Lower lobe of right lung (tissue), 2 donors: Measurements from ENCODE around the gene BLID. TPM values are rescaled to one million over a fixed set of nuclear protein-coding genes. Genes with fewer than 3 reads are reported as not detected.

Experiments
- ATAC-seq, 2 donors: fragments of 200-7000 bp; cut with Tn5 transposase; one replicate each; pipeline ENCODE4 v1.9.1; 2020 to 2022; ENCODE audit warnings: mild to moderate bottlenecking in 2 of 2, moderate library complexity in 2 of 2
- DNase-seq: peaks from one replicate; pipeline ENCODE4 v3.0.0-alpha.2; 2020
- H3K27ac ChIP-seq: fragments of 200-600 bp; one replicate; pipeline ENCODE4 v1.8.0; 2022
- H3K27me3 ChIP-seq: fragments of 200-600 bp; one replicate; pipeline ENCODE4 v1.8.0; 2022; ENCODE audit warnings: low read depth
- H3K36me3 ChIP-seq: fragments of 200-600 bp; one replicate; pipeline ENCODE4 v1.8.0; 2022; ENCODE audit warnings: mild to moderate bottlenecking
- H3K4me1 ChIP-seq: fragments of 200-600 bp; one replicate; pipeline ENCODE4 v1.8.0; 2022
- H3K4me3 ChIP-seq: fragments of 200-600 bp; one replicate; pipeline ENCODE4 v1.8.0; 2022; ENCODE audit warnings: mild to moderate bottlenecking
- H3K9me3 ChIP-seq: fragments of 200-600 bp; one replicate; pipeline ENCODE4 v1.8.0; 2022
- CTCF ChIP-seq: fragments of 200-600 bp; IDR thresholded peaks from one replicate; pipeline ENCODE4 v1.8.0; 2022; ENCODE audit warnings: antibody characterized with exemption, mild to moderate bottlenecking
- intact Hi-C: fragments of 100-400 bp; cut with DNase I; formaldehyde crosslinking; loops from one replicate; pipeline ENCODE4 v1.11.0; 2022
- total RNA-seq: library from RNA; stranded (reverse); fragmentation: NEBNext Ultra II Directional; extraction: Animal tissue kit (Norgen Biotek cat#: 25700); gene quantifications from one replicate; pipeline ENCODE4 v1.2.1, GENCODE V29; 2021
- donor health status: DM: no; HTN: yes; CAD: no; lungs with severe emphysema.

The BLID gene
- total RNA-seq, 1 donor from 2014 or later: 0.62 TPM

- no peaks in the 10 kb centered on the region for H3K27me3 ChIP-seq
- no peaks in the 10 kb centered on the region for H3K36me3 ChIP-seq
- H3K27ac ChIP-seq: no peak overlapping the region
- ATAC-seq (peak in 1 of 2 donors; percentile 31), DNase-seq (no peak)
- H3K9me3 ChIP-seq: no peaks in the 10 kb centered on the region
- peaks cover 21% of the 10 kb centered on the region for H3K4me1 ChIP-seq
- no peak overlapping the region for H3K4me3 ChIP-seq
- intact Hi-C loops: no loop called here
- TF ChIP-seq CTCF: no peak
These were observed 23.0 kb upstream of the BLID start for GRCh38 chr11:122138744-122139594.

DNA sequence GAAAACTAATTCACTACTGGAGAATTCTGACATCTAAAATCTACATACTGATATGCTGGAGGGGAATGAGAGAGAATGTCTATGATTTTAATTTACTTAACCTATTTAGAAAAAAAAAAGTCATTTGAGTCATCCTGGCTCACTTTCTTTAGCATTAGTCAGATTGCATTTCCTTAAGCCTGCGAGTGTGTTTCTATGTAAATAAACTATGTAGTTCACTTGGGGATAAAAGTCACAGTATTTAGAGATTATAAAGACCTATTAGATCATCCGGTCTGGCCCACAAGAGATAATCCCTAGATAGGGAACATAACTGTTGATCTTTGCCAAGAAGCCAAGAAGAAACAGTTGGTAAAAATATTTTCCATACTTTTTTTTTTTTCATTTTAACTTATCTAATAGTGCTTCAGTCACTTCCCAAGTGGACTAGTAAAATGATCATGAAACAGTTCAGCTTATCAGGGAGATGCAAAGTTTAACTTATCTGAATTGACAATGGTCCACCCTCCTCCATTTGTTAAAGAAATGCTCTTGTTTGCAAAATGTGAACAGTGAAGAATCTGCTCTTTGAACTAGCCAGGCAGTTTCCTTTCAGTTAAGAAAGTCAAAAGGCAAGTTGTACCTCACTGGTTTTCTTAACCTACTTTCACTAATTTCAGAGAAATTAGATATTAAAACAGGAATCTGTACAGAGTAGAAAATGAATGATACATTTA, 21.2 kb upstream of the BLID start:
- Histone ChIP-seq H3K4me3 (no peak overlapping the region), H3K27me3 (no peaks in the 10 kb centered on the region), H3K9me3 (no peaks in the 10 kb centered on the region), H3K27ac (no peak overlapping the region), H3K4me1 (peaks cover 21% of the 10 kb centered on the region), H3K36me3 (no peaks in the 10 kb centered on the region)
- ATAC-seq: peak in 1 of 2 donors; percentile 47
- intact Hi-C loops: no loop called here
- TF ChIP-seq CTCF: no peak
- DNase-seq: no peak

GRCh38 chr11:122131126-122131525, 15.1 kb upstream of the BLID start:
- no peak overlapping the region for H3K4me3 ChIP-seq
- H3K36me3 ChIP-seq: no peaks in the 10 kb centered on the region
- H3K27me3 ChIP-seq: no peaks in the 10 kb centered on the region
- H3K4me1 ChIP-seq: no peaks in the 10 kb centered on the region
- no peak for ATAC-seq
- no peak overlapping the region for H3K27ac ChIP-seq
- no peaks in the 10 kb centered on the region for H3K9me3 ChIP-seq
- no peak for DNase-seq
- TF ChIP-seq CTCF: no peak
- intact Hi-C loops: no loop called here

DNA sequence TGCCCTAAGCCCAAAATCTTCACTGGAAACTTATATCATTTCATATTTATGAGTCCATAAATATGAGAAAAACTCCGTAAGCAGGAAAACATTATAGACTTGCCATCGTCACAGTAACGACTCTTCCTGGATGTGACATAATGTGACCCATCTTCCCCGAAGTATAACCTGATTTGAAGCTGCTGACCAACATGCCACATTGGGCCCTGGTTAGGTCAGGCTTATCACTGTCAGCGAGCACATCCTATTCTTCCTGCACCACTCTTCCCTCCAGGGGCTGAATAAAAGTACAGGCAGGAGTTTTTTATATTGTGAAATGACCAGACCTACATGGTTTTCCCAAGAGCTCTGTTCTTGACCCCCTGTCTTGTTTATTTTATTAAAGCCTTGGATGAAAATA, 12.1 kb upstream of the BLID start:
- DNase-seq (no peak), ATAC-seq (no peak)
- TF ChIP-seq CTCF: no peak
- intact Hi-C loops: no loop called here
- H3K36me3 ChIP-seq: no peaks in the 10 kb centered on the region
- no peak overlapping the region for H3K27ac ChIP-seq
- H3K4me1 ChIP-seq: peaks cover 6% of the 10 kb centered on the region
- no peaks in the 10 kb centered on the region for H3K9me3 ChIP-seq
- H3K27me3 ChIP-seq: no peaks in the 10 kb centered on the region
- no peak overlapping the region for H3K4me3 ChIP-seq

- Histone ChIP-seq H3K9me3 (no peaks in the 10 kb centered on the region), H3K36me3 (no peaks in the 10 kb centered on the region), H3K4me3 (no peak overlapping the region), H3K27me3 (no peaks in the 10 kb centered on the region), H3K27ac (no peak overlapping the region), H3K4me1 (peaks cover 8% of the 10 kb centered on the region)
- ATAC-seq (no peak), DNase-seq (no peak)
- intact Hi-C loops: no loop called here
- TF ChIP-seq CTCF: no peak
These were observed 11.0 kb upstream of the BLID start for GRCh38 chr11:122127020-122127419.
